ENCODE results near the gene LPAR2.

The LPAR2 gene

DNA sequence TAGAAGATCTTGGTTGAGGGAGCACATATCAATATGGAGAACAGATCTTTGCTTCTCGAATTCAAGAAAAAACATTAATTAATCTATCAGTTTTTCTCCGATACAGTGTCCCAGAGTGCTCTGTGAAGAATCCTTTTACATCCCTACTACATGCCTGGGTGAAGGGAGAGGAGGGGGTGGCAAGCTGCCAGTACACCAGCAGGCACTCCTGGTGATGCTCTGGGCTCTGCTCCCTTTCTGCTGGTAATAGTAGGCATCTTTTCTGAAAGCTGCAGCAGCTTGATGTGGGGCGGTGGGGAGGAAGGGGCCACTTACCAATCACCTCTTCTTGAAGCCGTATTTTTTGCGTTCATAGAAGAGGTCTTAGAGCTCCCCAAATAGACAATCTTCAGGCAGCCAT, 40.2 kb downstream of the LPAR2 start:
- Histone ChIP-seq H3K9ac (ENCODE audit: low read length) (no peak overlapping the region), H3K27ac (ENCODE audit: low read depth, low read length) (no peak overlapping the region), H3K36me3 (ENCODE audit: insufficient read depth, low read length) (no peaks in the 10 kb centered on the region), H3K27me3 (ENCODE audit: control insufficient read depth in 1 of 2, insufficient read depth in 2 of 2, low read length in 2 of 2) (no peaks in the 10 kb centered on the region), H3K9me3 (ENCODE audit: low read length) (no peaks in the 10 kb centered on the region), H3K4me3 (ENCODE audit: low read depth in 1 of 2, low read length in 2 of 2) (no peak overlapping the region), H3K4me1 (ENCODE audit: insufficient read depth, low read length) (peaks cover 10% of the 10 kb centered on the region)

- no peaks in the 10 kb centered on the region for H3K9me3 ChIP-seq (ENCODE audit: low read length)
Measured at GRCh38 chr19:19584356-19584755, 43.7 kb downstream of the LPAR2 start.

GRCh38 chr19:19582471-19582870, 45.5 kb downstream of the LPAR2 start:
- no peak overlapping the region for H3K9ac ChIP-seq (ENCODE audit: low read length)
- no peak overlapping the region for H3K4me3 ChIP-seq (ENCODE audit: low read depth in 1 of 2, low read length in 2 of 2)
- no peaks in the 10 kb centered on the region for H3K4me1 ChIP-seq (ENCODE audit: insufficient read depth, low read length)
- no peaks in the 10 kb centered on the region for H3K9me3 ChIP-seq (ENCODE audit: low read length)
- no peaks in the 10 kb centered on the region for H3K36me3 ChIP-seq (ENCODE audit: insufficient read depth, low read length)
- no peak overlapping the region for H3K27ac ChIP-seq (ENCODE audit: low read depth, low read length)
- no peaks in the 10 kb centered on the region for H3K27me3 ChIP-seq (ENCODE audit: control insufficient read depth in 1 of 2, insufficient read depth in 2 of 2, low read length in 2 of 2)

More at GRCh38 chr19:19584356-19584755, 43.7 kb downstream of the LPAR2 start:
- Histone ChIP-seq H3K27ac (ENCODE audit: low read depth, low read length) (no peak overlapping the region), H3K27me3 (ENCODE audit: control insufficient read depth in 1 of 2, insufficient read depth in 2 of 2, low read length in 2 of 2) (no peaks in the 10 kb centered on the region), H3K9ac (ENCODE audit: low read length) (no peak overlapping the region), H3K4me3 (ENCODE audit: low read depth in 1 of 2, low read length in 2 of 2) (no peak overlapping the region), H3K36me3 (ENCODE audit: insufficient read depth, low read length) (no peaks in the 10 kb centered on the region), H3K4me1 (ENCODE audit: insufficient read depth, low read length) (no peaks in the 10 kb centered on the region)

DNA sequence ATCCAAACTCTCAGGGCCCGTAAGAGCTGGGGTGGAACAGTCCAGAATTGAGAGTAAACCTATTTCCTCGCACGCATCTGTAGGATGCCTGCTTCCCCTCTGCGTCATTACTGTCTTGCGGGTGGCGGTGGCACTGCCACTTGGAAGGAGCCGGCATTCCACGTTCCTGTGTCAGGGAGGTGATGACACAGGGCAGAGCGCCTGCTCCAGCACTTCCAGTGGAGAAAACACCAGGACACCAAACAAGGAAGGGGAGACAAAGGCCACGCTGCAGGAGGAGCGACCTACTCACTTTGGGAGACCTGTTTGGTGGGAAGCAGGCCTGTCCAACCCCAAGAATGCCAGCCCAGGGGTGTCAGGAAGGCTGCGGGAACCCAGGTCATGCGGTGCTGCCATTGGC, 46.6 kb downstream of the LPAR2 start:
- no peak overlapping the region for H3K4me3 ChIP-seq (ENCODE audit: low read depth in 1 of 2, low read length in 2 of 2)
- H3K4me1 ChIP-seq (ENCODE audit: insufficient read depth, low read length) = no peaks in the 10 kb centered on the region
- H3K9me3 ChIP-seq (ENCODE audit: low read length) = no peaks in the 10 kb centered on the region
- no peaks in the 10 kb centered on the region for H3K36me3 ChIP-seq (ENCODE audit: insufficient read depth, low read length)
- no peaks in the 10 kb centered on the region for H3K27me3 ChIP-seq (ENCODE audit: control insufficient read depth in 1 of 2, insufficient read depth in 2 of 2, low read length in 2 of 2)
- H3K27ac ChIP-seq (ENCODE audit: low read depth, low read length) = no peak overlapping the region
- H3K9ac ChIP-seq (ENCODE audit: low read length) = no peak overlapping the region

GRCh38 chr19:19580418-19580817, 47.6 kb downstream of the LPAR2 start:
- H3K9me3 ChIP-seq (ENCODE audit: low read length) = no peaks in the 10 kb centered on the region
- no peak overlapping the region for H3K9ac ChIP-seq (ENCODE audit: low read length)
- no peak overlapping the region for H3K27ac ChIP-seq (ENCODE audit: low read depth, low read length)
- H3K4me3 ChIP-seq (ENCODE audit: low read depth in 1 of 2, low read length in 2 of 2) = no peak overlapping the region
- no peaks in the 10 kb centered on the region for H3K4me1 ChIP-seq (ENCODE audit: insufficient read depth, low read length)
- H3K36me3 ChIP-seq (ENCODE audit: insufficient read depth, low read length) = no peaks in the 10 kb centered on the region
- no peaks in the 10 kb centered on the region for H3K27me3 ChIP-seq (ENCODE audit: control insufficient read depth in 1 of 2, insufficient read depth in 2 of 2, low read length in 2 of 2)

DNA sequence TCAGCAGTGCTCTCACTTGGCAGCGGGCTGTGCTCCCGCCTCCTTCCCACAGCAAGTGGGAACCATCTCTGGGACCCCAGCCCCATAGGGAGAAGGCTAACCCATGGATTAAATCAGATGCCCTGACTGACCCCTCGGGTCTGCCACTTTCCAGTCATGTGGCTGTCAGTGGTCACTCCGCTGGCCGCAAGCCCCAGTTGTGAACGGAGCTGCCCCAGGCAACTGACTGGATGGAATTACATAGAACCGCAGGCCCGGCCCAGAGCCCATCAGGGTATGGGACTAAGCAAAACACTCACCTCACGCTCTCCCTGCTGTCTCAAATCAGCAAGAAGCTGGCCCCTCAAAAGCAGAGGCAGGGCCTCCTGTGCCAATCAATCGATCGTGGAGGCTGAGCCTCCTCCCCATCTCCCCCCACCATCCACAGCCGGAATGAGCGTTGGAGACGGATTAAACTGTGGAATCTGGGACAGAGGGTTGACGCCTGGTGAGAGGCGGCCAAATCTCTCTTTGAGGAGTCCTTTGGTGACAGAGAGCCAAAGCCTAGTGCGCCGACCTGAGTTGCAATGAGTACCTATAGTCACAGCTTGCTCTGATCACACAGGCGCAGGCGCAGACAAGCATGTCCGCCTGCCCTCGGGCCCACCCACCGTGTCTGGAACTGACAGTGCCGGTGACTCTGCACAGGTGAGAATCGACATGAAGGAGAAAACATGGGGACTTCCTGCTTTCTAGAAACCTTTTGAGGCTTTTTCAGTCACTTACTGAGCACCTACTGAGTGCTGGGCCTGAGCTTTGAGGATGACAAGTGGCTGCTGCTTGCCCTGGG, 48.3 kb downstream of the LPAR2 start:
- H3K27me3 ChIP-seq (ENCODE audit: control insufficient read depth in 1 of 2, insufficient read depth in 2 of 2, low read length in 2 of 2) = no peaks in the 10 kb centered on the region
- H3K4me3 ChIP-seq (ENCODE audit: low read depth in 1 of 2, low read length in 2 of 2) = no peak overlapping the region
- H3K36me3 ChIP-seq (ENCODE audit: insufficient read depth, low read length) = no peaks in the 10 kb centered on the region
- H3K4me1 ChIP-seq (ENCODE audit: insufficient read depth, low read length) = no peaks in the 10 kb centered on the region
- H3K9ac ChIP-seq (ENCODE audit: low read length) = no peak overlapping the region
- H3K9me3 ChIP-seq (ENCODE audit: low read length) = no peaks in the 10 kb centered on the region
- no peak overlapping the region for H3K27ac ChIP-seq (ENCODE audit: low read depth, low read length)

DNA sequence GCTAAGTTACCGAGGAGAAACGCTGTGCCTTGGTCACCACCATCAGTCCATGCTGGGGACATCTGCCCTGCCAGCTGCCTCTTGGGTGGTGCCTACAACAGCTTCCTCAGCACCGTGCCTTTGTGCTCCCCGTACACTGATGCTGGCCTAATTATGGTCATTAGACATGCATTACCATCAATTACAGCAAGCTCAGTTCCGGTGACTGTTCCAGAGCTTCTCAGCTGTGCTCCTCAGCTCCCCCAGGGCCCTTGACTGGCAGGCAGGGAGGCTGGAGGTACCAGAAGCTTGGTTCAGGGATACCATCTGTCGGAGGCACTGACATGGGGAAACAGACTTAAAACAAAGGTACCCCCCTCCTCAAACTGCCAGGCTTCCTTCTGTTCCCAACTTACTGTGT, 49.8 kb downstream of the LPAR2 start:
- no peak overlapping the region for H3K9ac ChIP-seq (ENCODE audit: low read length)
- H3K9me3 ChIP-seq (ENCODE audit: low read length) = no peaks in the 10 kb centered on the region
- H3K4me3 ChIP-seq (ENCODE audit: low read depth in 1 of 2, low read length in 2 of 2) = no peak overlapping the region
- no peak overlapping the region for H3K27ac ChIP-seq (ENCODE audit: low read depth, low read length)
- no peaks in the 10 kb centered on the region for H3K4me1 ChIP-seq (ENCODE audit: insufficient read depth, low read length)
- H3K36me3 ChIP-seq (ENCODE audit: insufficient read depth, low read length) = no peaks in the 10 kb centered on the region
- no peaks in the 10 kb centered on the region for H3K27me3 ChIP-seq (ENCODE audit: control insufficient read depth in 1 of 2, insufficient read depth in 2 of 2, low read length in 2 of 2)

DNA sequence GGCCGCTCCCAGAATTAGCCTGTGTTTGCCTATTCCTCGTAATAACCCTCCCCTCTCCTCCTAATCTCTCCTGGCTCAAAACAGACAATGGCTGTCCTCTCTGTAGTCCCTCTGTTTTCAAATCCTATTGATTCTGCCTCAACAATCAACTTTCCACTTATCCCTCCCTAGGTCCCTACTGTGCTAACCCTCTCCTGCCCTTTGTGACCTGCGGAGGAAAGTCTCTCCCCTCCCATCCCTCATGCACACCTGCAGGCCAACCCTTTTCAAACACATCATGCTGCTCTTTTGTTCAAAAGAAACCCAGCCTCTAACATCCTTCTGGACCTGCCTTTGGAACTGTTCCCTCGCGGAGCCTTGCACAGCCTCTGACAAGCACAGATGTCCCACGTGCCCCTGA, 52.6 kb downstream of the LPAR2 start:
- H3K4me3 ChIP-seq (ENCODE audit: low read depth in 1 of 2, low read length in 2 of 2) = no peak overlapping the region
- no peaks in the 10 kb centered on the region for H3K9me3 ChIP-seq (ENCODE audit: low read length)
- no peaks in the 10 kb centered on the region for H3K4me1 ChIP-seq (ENCODE audit: insufficient read depth, low read length)
- no peak overlapping the region for H3K9ac ChIP-seq (ENCODE audit: low read length)
- H3K36me3 ChIP-seq (ENCODE audit: insufficient read depth, low read length) = no peaks in the 10 kb centered on the region
- H3K27ac ChIP-seq (ENCODE audit: low read depth, low read length) = no peak overlapping the region
- H3K27me3 ChIP-seq (ENCODE audit: control insufficient read depth in 1 of 2, insufficient read depth in 2 of 2, low read length in 2 of 2) = no peaks in the 10 kb centered on the region

Measured in muscle layer of colon (tissue), 2 donors.